ENCODE results near the gene TNFSF13.

DNA sequence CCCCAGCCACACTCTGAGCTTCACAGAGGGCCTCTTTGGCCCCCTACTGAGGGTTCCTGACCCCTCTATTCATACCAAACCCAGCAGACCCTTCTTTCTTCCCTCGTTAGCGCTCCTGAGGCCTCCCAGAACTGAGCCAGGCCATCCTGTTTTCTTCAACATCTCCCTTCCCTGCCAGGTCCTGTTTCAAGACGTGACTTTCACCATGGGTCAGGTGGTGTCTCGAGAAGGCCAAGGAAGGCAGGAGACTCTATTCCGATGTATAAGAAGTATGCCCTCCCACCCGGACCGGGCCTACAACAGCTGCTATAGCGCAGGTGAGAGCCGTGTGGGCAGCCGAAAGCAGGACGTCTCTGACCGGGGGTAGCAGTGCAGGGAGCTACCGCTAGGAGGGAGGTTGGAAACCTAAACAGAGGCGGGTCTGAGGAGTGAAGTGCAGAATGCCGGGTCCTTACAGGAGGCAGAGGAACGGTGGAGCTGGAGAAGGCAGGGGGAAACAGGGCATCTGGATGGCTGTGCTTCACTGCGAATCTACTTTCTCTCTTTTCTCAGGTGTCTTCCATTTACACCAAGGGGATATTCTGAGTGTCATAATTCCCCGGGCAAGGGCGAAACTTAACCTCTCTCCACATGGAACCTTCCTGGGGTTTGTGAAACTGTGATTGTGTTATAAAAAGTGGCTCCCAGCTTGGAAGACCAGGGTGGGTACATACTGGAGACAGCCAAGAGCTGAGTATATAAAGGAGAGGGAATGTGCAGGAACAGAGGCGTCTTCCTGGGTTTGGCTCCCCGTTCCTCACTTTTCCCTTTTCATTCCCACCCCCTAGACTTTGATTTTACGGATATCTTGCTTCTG, 1.9 kb downstream of the TNFSF13 start:
- TF ChIP-seq, protein P1, sequence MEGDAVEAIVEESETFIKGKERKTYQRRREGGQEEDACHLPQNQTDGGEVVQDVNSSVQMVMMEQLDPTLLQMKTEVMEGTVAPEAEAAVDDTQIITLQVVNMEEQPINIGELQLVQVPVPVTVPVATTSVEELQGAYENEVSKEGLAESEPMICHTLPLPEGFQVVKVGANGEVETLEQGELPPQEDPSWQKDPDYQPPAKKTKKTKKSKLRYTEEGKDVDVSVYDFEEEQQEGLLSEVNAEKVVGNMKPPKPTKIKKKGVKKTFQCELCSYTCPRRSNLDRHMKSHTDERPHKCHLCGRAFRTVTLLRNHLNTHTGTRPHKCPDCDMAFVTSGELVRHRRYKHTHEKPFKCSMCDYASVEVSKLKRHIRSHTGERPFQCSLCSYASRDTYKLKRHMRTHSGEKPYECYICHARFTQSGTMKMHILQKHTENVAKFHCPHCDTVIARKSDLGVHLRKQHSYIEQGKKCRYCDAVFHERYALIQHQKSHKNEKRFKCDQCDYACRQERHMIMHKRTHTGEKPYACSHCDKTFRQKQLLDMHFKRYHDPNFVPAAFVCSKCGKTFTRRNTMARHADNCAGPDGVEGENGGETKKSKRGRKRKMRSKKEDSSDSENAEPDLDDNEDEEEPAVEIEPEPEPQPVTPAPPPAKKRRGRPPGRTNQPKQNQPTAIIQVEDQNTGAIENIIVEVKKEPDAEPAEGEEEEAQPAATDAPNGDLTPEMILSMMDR (IDR thresholded peaks at IDR 0.05; ENCODE audit: insufficient read depth, low read length, poor library complexity, severe bottlenecking) = no peak
- no peak for TF ChIP-seq EZH2phosphoT487 (conservative IDR thresholded peaks at IDR 0.05; ENCODE audit: low read length)
